SU-DHL-6 (cell line): ENCODE results near the gene EFCAB9.

Experiments
- H2AFZ ChIP-seq: fragments of 200-600 bp; sonication (generic); 2 replicates; pipeline ENCODE4 v1.6.1; 2014; ENCODE audit warnings: low read depth, mild to moderate bottlenecking, moderate library complexity, mixed read lengths, antibody characterized with exemption, low read length; ENCODE audit not compliant: severe bottlenecking
- H3F3A ChIP-seq: fragments of 200-600 bp; shearing (Covaris generic); 2 replicates; pipeline ENCODE4 v1.6.0; 2016; ENCODE audit warnings: antibody characterized with exemption, mild to moderate bottlenecking; ENCODE audit not compliant: insufficient read depth
- H3K27ac ChIP-seq: fragments of 200-600 bp; sonication (generic); 2 replicates; pipeline ENCODE4 v1.5.1; 2016; ENCODE audit warnings: low read depth, mild to moderate bottlenecking, low read length, moderate library complexity, mixed read lengths
- H3K27me3 ChIP-seq: fragments of 200-600 bp; sonication (generic), shearing (Covaris generic); 2 replicates; pipeline ENCODE4 v1.6.0; 2014; ENCODE audit warnings: mild to moderate bottlenecking, low read length
- H3K36me3 ChIP-seq: fragments of 200-600 bp; sonication (generic); 2 replicates; pipeline ENCODE4 v1.6.1; 2014; ENCODE audit warnings: mild to moderate bottlenecking, low read length, mixed read lengths
- H3K4me2 ChIP-seq: fragments of 300-600, 200-600 bp; shearing (Covaris generic), sonication (generic); 2 replicates; pipeline ENCODE4 v1.6.0; 2014; ENCODE audit warnings: low read length, low read depth, mild to moderate bottlenecking; ENCODE audit not compliant: poor library complexity, severe bottlenecking
- H3K4me3 ChIP-seq: fragments of 200-600 bp; sonication (generic); 2 replicates; pipeline ENCODE4 v1.5.1; 2014; ENCODE audit warnings: antibody characterized with exemption, low read length, mild to moderate bottlenecking, mixed read lengths; ENCODE audit not compliant: insufficient read depth, poor library complexity, severe bottlenecking
- H3K79me2 ChIP-seq: fragments of 200-600 bp; sonication (generic); 2 replicates; pipeline ENCODE4 v1.6.1; 2014; ENCODE audit warnings: mild to moderate bottlenecking, low read length, moderate library complexity; ENCODE audit not compliant: insufficient read depth
- H3K9ac ChIP-seq: fragments of 200-600 bp; sonication (generic); 2 replicates; pipeline ENCODE4 v1.7.0; 2014; ENCODE audit warnings: mild to moderate bottlenecking, low read length
- H3K9me2 ChIP-seq: fragments of 200-600 bp; sonication (generic); replicated peaks from 2 replicates; pipeline ENCODE4 v1.6.1; 2014; ENCODE audit warnings: low read length; ENCODE audit not compliant: insufficient read depth
- H3K9me3 ChIP-seq: fragments of 200-600 bp; sonication (generic); 2 replicates; pipeline ENCODE4 v1.6.1; 2014; ENCODE audit warnings: low read length, mixed read lengths; ENCODE audit not compliant: insufficient read depth
- H4K20me1 ChIP-seq: fragments of 200-600 bp; sonication (generic); 2 replicates; pipeline ENCODE4 v1.6.1; 2014; ENCODE audit warnings: low read depth, mild to moderate bottlenecking, antibody characterized with exemption, low read length, moderate library complexity, mixed read lengths
- EZH2phosphoT487 ChIP-seq: fragments of 200-600 bp; sonication (generic), shearing (Covaris generic); conservative IDR thresholded peaks from 2 replicates; pipeline ENCODE4 v1.6.1; 2018; ENCODE audit warnings: mild to moderate bottlenecking, antibody characterized with exemption, low read length, moderate library complexity, mixed read lengths
- TF ChIP-seq, protein P1 (sequence below): fragments of 200-600 bp; sonication (generic); IDR thresholded peaks from one replicate; pipeline ENCODE4 v1.5.1; 2017; ENCODE audit warnings: antibody characterized with exemption, mild to moderate bottlenecking, low read length, moderate library complexity; ENCODE audit not compliant: insufficient read depth, poor library complexity, severe bottlenecking

The EFCAB9 gene

DNA sequence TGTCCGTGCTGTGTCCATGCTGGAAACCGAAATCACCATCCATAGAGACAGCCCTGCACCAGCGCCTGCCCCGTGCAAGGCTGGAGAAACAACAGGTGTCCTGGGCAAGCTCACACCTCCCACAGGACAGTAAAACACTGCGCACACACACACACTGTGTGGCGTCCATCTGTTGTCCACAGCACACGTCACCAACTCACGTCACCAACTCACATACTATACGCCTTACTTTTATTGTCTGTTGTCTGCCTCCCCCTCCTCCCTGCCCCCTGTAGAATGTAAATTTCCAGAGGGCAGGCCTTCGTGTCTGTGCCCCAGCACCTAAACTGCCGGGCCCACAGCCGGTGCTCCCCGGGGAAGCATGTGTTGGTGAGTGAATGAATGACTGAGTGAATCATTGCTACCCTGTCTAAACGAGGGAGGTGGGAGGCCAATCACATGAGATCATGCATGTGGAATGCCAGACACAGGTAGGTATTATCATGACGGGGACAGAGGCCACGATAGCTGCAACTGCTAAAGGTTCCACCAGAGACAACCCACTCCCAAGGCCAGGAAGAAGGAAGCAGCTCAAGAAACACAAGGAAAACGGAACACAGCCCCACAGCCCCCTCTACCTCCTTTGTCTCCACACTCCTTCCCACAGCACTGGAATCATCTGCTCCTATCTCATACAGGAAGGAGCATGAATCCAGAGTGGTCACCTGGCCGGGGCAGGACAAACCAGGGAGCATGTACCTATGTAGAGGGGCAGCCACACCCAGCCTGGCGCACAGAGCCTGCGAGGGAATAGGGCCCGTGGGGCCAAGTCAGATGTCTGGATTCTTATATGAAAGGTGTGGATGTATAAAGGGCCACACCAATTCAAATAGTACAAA lies 47.9 kb upstream of the EFCAB9 start:
- Histone ChIP-seq H4K20me1 (no peaks in the 10 kb centered on the region; the same call in 1 of the 2 replicates), H3F3A (no peaks in the 10 kb centered on the region), H3K9ac (no peak overlapping the region), H3K27ac (no peak overlapping the region), H3K9me3 (no peaks in the 10 kb centered on the region), H2AFZ (no peak overlapping the region), H3K36me3 (no peaks in the 10 kb centered on the region), H3K4me2 (no peak overlapping the region), H3K79me2 (peaks cover 57% of the 10 kb centered on the region), H3K27me3 (no peaks in the 10 kb centered on the region), H3K9me2 (no peaks in the 10 kb centered on the region), H3K4me3 (no peak overlapping the region)
- no peak for TF ChIP-seq EZH2phosphoT487
- TF ChIP-seq, protein P1, sequence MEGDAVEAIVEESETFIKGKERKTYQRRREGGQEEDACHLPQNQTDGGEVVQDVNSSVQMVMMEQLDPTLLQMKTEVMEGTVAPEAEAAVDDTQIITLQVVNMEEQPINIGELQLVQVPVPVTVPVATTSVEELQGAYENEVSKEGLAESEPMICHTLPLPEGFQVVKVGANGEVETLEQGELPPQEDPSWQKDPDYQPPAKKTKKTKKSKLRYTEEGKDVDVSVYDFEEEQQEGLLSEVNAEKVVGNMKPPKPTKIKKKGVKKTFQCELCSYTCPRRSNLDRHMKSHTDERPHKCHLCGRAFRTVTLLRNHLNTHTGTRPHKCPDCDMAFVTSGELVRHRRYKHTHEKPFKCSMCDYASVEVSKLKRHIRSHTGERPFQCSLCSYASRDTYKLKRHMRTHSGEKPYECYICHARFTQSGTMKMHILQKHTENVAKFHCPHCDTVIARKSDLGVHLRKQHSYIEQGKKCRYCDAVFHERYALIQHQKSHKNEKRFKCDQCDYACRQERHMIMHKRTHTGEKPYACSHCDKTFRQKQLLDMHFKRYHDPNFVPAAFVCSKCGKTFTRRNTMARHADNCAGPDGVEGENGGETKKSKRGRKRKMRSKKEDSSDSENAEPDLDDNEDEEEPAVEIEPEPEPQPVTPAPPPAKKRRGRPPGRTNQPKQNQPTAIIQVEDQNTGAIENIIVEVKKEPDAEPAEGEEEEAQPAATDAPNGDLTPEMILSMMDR: no peak

DNA sequence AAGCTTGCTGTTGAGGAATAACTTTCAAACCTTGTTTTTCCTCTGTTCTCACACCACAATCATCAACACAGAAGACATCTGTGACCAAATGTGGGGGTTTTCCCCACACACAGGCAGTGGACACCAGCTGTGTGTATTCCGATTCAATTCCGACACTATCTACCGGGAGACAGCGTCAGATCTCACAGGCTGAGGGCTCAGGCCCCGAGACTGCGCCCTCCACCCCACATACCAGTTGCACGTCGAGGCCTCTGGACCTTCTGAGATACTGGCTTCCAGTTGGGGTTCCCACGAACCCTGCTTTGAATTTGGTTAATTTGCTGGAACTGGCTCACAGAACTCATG lies 47.3 kb upstream of the EFCAB9 start:
- Histone ChIP-seq H3K4me2 (no peak overlapping the region), H3K27ac (no peak overlapping the region), H2AFZ (no peak overlapping the region), H4K20me1 (no peaks in the 10 kb centered on the region; the same call in 1 of the 2 replicates), H3F3A (no peaks in the 10 kb centered on the region), H3K9ac (no peak overlapping the region), H3K9me2 (no peaks in the 10 kb centered on the region), H3K79me2 (peaks cover 53% of the 10 kb centered on the region), H3K36me3 (no peaks in the 10 kb centered on the region), H3K4me3 (no peak overlapping the region), H3K27me3 (no peaks in the 10 kb centered on the region), H3K9me3 (no peaks in the 10 kb centered on the region)
- TF ChIP-seq, protein P1: no peak
- no peak for TF ChIP-seq EZH2phosphoT487

DNA sequence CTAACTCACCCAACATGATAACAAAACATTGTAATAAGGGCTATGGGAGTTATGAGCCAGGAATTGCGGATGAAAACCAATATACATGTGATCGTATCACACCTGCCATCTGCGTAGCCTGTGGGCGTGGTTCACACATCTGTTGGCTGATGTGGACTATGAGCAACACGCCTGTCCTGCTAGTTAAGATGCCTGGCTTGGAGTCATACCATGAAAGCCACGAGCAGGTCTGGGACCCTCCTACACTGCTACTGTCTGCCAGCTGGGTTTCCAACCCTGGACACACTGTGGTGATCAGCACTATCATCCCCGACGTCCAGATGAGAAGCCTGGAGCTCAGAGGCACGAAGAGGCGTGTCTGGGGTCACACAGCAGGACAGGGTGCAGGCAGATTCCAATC lies 46.1 kb upstream of the EFCAB9 start:
- Histone ChIP-seq H3K9ac (no peak overlapping the region), H3K27me3 (no peaks in the 10 kb centered on the region), H3K79me2 (peaks cover 48% of the 10 kb centered on the region), H4K20me1 (no peaks in the 10 kb centered on the region; the same call in 1 of the 2 replicates), H3K9me3 (no peaks in the 10 kb centered on the region), H3K9me2 (no peaks in the 10 kb centered on the region), H3K4me2 (no peak overlapping the region), H3K4me3 (no peak overlapping the region), H2AFZ (no peak overlapping the region), H3K27ac (no peak overlapping the region), H3K36me3 (no peaks in the 10 kb centered on the region), H3F3A (no peaks in the 10 kb centered on the region)
- TF ChIP-seq EZH2phosphoT487: no peak
- TF ChIP-seq, protein P1: no peak
